Stomach (tissue), 9 donors: ENCODE measurements around the gene ITIH3. TPM values are rescaled to one million over a fixed set of nuclear protein-coding genes. Genes with fewer than 3 reads are reported as not detected.

Experiments used
- DNase-seq, 2 donors: peaks; one replicate each; pipeline versions ENCODE4 v3.0.0 to v3.0.0-alpha.2; 2013 to 2019
- H3K27ac ChIP-seq, 5 donors: fragments of 200-600 bp in 4 of 5; sonication (generic) in 4 of 5; one replicate each; pipeline ENCODE4 v1.5.1; 2013 to 2019; ENCODE audit warnings: mild to moderate bottlenecking in 1 of 5, moderate library complexity in 1 of 5
- H3K27me3 ChIP-seq, 3 donors: fragments of 200-600 bp; sonication (generic); one replicate each; pipeline ENCODE4 v1.5.1; 2017 to 2019; ENCODE audit warnings: mixed run types in 1 of 3
- H3K36me3 ChIP-seq, 4 donors: fragments of 200-600 bp; sonication (generic); 1 replicate in 3 of 4; 2 replicates in 1 of 4; pipeline ENCODE4 v1.5.1; 2016 to 2019
- H3K4me1 ChIP-seq, 4 donors: fragments of 200-600 bp; sonication (generic); one replicate each; pipeline ENCODE4 v1.5.1; 2016 to 2019
- H3K4me3 ChIP-seq, 4 donors: fragments of 200-600 bp; sonication (generic) in 3 of 4; one replicate each; pipeline ENCODE4 v1.5.1; 2016 to 2019; ENCODE audit warnings: mild to moderate bottlenecking in 1 of 4
- H3K9me3 ChIP-seq, 4 donors: fragments of 200-600 bp; sonication (generic); one replicate each; pipeline ENCODE4 v1.5.1; 2016 to 2019
- EP300 ChIP-seq: sonication (generic); formaldehyde crosslinking; IDR thresholded peaks from one replicate; pipeline ENCODE4 v1.6.1; 2017; ENCODE audit warnings: antibody characterized with exemption
- POLR2A ChIP-seq, 4 donors: fragments of 450-650 bp; IDR thresholded peaks; one replicate each; pipeline ENCODE4 v1.6.1; 2016; ENCODE audit warnings: antibody characterized with exemption in 4 of 4, control low read depth in 2 of 4, mild to moderate bottlenecking in 1 of 4, moderate library complexity in 1 of 4
- POLR2AphosphoS5 ChIP-seq, 3 donors: sonication (generic); formaldehyde crosslinking; IDR thresholded peaks; one replicate each; pipeline ENCODE4 v1.6.1; 2016; ENCODE audit warnings: antibody characterized with exemption in 3 of 3
- WGBS, 5 donors: extraction: QIAGEN DNeasy Blood & Tissue Kit in 3 of 5; methylation state at CpG; one replicate each; pipeline versions ENCODE4 v1.1.5 to v1.1.7; 2013 to 2018; 5-methylcytosine and 5-hydroxymethylcytosine counted together
- intact Hi-C: fragments of 100-400 bp; cut with DNase I; formaldehyde crosslinking; loops from one replicate; pipeline ENCODE4 v1.15.1; 2023; ENCODE audit warnings: low total_unique reads
- polyA plus RNA-seq, 3 donors: library from polyadenylated mRNA; stranded (reverse); fragments of 200-250 nt; gene quantifications; one replicate each; pipeline ENCODE4 v1.2.3, GENCODE V29; 2013
- total RNA-seq, 5 donors: library from RNA; depleted of rRNA; stranded (reverse); fragments of >200 nt; gene quantifications; one replicate each; pipeline versions ENCODE4 v1.1.0 to v1.2.3, GENCODE V29; 2014 to 2016
- TF ChIP-seq, protein P1 (sequence below), 7 experiments: fragments of 450-650 bp in 4 of 7; fragments of 200-600 bp in 3 of 7; sonication (generic) in 3 of 7; IDR thresholded peaks; one replicate each; pipeline ENCODE4 v1.5.1; 2016 to 2019; ENCODE audit warnings: antibody characterized with exemption in 7 of 7, control low read depth in 2 of 7, mild to moderate bottlenecking in 1 of 7
- donor health status: healthy with polysubstance abuse.
- donor health status: Bipolar disorder and iron deficiency.
- donor health status: healthy.

ITIH3 gene
- total and polyA plus RNA-seq, 8 donors = 0.19 to 210 (median 6.4) TPM; not detected in 2

DNA sequence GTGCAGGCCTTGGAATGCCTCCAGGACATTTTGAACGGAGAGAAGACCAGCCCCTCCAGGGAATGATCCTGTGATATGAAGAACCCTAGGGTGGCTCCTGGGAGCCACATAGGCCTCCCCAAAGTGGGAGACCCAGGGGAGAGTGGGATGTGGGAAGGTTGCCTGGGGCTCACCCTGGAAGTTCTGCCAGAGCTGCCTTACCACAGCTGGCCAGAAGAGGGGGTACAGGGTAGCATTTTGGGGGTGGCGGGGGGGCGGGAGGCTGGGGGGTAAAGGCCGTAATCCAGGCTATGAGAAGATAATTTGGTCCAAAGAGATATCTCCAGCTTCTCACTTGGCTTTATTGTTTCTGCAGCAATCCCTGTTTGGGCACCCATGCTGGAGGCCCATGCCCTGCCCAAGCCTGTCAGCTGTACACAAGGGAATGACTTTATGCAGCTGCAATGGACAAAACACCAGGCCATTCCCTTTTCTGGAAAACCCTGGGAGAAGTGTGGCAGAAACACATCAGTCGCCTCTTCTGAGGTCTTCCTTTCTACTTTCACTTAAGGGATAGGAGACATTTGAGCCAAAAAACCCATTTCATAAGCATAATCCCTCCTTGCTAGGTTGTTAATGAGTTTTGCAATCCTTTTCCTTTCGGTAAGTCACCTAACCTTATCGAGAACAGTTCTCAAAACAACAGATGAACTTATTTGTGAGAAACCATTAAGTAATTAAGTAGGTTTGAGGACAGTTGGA, 51.3 kb downstream of the ITIH3 start:
- intact Hi-C loops = no loop called here
- Histone ChIP-seq H3K36me3 (peaks cover 12 to 70% (median 65%) of the 10 kb centered on the region in 4 donors), H3K9me3 (no peaks in the 10 kb centered on the region), H3K4me1 (peaks cover 27 to 48% (median 37%) of the 10 kb centered on the region in 4 donors), H3K27ac (peak overlapping the region; percentile 29 to 76 (median 74)), H3K27me3 (no peaks in the 10 kb centered on the region), H3K4me3 (no peak overlapping the region)
- TF ChIP-seq EP300 = no peak
- TF ChIP-seq, protein P1, sequence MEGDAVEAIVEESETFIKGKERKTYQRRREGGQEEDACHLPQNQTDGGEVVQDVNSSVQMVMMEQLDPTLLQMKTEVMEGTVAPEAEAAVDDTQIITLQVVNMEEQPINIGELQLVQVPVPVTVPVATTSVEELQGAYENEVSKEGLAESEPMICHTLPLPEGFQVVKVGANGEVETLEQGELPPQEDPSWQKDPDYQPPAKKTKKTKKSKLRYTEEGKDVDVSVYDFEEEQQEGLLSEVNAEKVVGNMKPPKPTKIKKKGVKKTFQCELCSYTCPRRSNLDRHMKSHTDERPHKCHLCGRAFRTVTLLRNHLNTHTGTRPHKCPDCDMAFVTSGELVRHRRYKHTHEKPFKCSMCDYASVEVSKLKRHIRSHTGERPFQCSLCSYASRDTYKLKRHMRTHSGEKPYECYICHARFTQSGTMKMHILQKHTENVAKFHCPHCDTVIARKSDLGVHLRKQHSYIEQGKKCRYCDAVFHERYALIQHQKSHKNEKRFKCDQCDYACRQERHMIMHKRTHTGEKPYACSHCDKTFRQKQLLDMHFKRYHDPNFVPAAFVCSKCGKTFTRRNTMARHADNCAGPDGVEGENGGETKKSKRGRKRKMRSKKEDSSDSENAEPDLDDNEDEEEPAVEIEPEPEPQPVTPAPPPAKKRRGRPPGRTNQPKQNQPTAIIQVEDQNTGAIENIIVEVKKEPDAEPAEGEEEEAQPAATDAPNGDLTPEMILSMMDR (IDR thresholded peaks at IDR 0.05) = peak in 4 of 7 experiments; percentile 28 to 57 (median 46)
- DNase-seq = no peak
- WGBS, 5 donors = 54 to 73% (median 59%) methylated on average over 7 of the region's 7 CpGs

GRCh38 chr3:52846432-52846965, 51.9 kb downstream of the ITIH3 start:
- intact Hi-C loops = no loop called here
- DNase-seq = no peak
- Histone ChIP-seq H3K4me1 (peaks cover 27 to 48% (median 37%) of the 10 kb centered on the region in 4 donors), H3K9me3 (no peaks in the 10 kb centered on the region), H3K27me3 (no peaks in the 10 kb centered on the region), H3K27ac (peak overlapping the region in 4 of 5 donors; percentile 69 to 76 (median 74)), H3K36me3 (peaks cover 17 to 70% (median 65%) of the 10 kb centered on the region in 4 donors), H3K4me3 (no peak overlapping the region)
- TF ChIP-seq POLR2AphosphoS5 (IDR thresholded peaks at IDR 0.05) = peak in 1 of 3 donors; percentile 5
- no peak for TF ChIP-seq EP300
- WGBS, 5 donors = 69 to 80% (median 75%) methylated on average over 15 of the region's 15 CpGs

- intact Hi-C loops = no loop called here
- TF ChIP-seq POLR2A (IDR thresholded peaks at IDR 0.05) (no peak), EP300 (no peak), POLR2AphosphoS5 (IDR thresholded peaks at IDR 0.05) (no peak)
- TF ChIP-seq, protein P1 (IDR thresholded peaks at IDR 0.05) = no peak
- no peaks in the 10 kb centered on the region for H3K9me3 ChIP-seq
- no peak overlapping the region for H3K4me3 ChIP-seq
- H3K27ac ChIP-seq = peak overlapping the region in 2 of 5 donors; percentile 5 to 74
- no peak for DNase-seq
- peaks cover 27 to 44% (median 35%) of the 10 kb centered on the region in 4 donors for H3K4me1 ChIP-seq
- H3K27me3 ChIP-seq = no peaks in the 10 kb centered on the region
- H3K36me3 ChIP-seq = peaks cover 25 to 70% (median 65%) of the 10 kb centered on the region in 4 donors
- WGBS, 5 donors = 93 to 97% (median 96%) methylated on average over 6 of the region's 6 CpGs
Observed at GRCh38 chr3:52847241-52847640, 52.6 kb downstream of the ITIH3 start.

DNA sequence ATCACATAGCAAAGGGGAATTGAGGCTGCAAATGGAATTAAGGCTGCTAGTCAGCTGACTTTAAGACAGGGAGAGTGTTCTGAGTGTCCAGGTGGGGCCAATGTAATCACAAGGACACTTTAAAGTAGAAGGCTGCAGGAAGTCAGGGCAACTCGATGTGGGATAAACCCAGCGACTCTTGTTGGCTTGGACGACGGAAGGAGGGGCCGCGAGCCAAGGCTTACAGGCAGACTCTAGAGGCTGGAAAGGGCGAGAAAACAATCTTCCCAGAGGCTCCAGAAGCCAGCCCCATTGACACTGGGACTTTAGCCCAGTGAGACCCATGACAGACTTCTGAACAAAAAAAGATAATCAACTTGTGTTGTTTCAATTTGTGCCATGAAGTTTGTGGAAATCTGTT, 53.1 kb downstream of the ITIH3 start:
- WGBS, 5 donors = 87 to 93% (median 92%) methylated on average over 7 of the region's 7 CpGs
- Histone ChIP-seq H3K9me3 (no peaks in the 10 kb centered on the region), H3K4me3 (no peak overlapping the region), H3K27me3 (no peaks in the 10 kb centered on the region), H3K36me3 (peaks cover 26 to 70% (median 64%) of the 10 kb centered on the region in 4 donors), H3K27ac (peak overlapping the region in 1 of 5 donors; percentile 37), H3K4me1 (peaks cover 27 to 40% (median 32%) of the 10 kb centered on the region in 4 donors)
- no peak for DNase-seq
- TF ChIP-seq, protein P1 (IDR thresholded peaks at IDR 0.05) = no peak
- TF ChIP-seq POLR2AphosphoS5 (IDR thresholded peaks at IDR 0.05) (no peak), EP300 (no peak), POLR2A (IDR thresholded peaks at IDR 0.05) (no peak)
- intact Hi-C loops = no loop called here
